ENCODE data around the gene JAKMIP3.

- TF ChIP-seq CTCF (IDR thresholded peaks at IDR 0.05; ENCODE audit: low read depth, low read length): no peak
- no peak for TF ChIP-seq EZH2phosphoT487 (IDR thresholded peaks at IDR 0.05; ENCODE audit: low read depth)
These were observed 45.0 kb downstream of the JAKMIP3 start for GRCh38 chr10:132110713-132111112.
